ENCODE results near the gene SELENBP1.

SELENBP1 gene

DNA sequence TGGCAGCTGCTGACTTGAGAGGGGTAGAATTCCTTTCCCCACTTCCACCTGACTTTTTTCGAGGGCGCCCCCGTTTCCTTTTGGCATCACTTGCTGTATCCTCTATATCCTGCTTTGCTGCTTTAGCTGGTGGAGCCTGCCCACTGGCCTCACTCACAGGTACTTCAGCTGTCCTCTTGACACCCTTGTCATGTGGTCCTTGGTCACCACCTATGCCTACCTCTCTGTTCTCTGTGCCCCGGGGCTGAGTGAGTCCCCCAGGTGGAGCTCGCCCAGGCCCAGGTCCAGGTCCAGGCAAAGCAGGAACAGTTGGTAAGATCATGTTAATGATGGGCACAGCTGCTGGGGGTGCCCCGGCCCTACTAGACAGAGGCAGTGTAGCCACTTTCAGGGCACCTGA lies 29.9 kb downstream of the SELENBP1 start:
- Histone ChIP-seq H3K4me3 (no peak overlapping the region), H3K27ac (no peak overlapping the region)
- no peak for TF ChIP-seq CTCF (IDR thresholded peaks at IDR 0.05)
- DNase-seq (ENCODE audit: low spot score): no peak

DNA sequence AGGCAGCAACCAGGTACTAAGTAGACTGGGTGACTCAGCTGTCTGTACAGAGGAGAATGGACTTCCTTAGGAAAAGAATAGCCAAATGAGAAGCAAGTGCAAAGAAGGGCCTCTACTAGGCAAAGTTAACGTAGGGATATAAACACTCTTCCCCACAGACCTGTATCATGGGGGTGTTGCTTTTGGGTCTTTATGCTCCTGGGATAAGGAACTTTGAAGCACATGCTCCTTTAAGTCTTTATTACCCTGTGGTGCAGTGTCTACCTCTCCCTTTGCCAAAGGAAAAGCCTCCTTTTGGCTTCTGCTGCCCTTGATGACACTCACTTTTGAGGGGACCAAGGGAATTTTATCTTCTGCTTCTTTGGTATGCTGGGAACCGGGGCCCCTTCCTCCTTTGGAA lies 30.5 kb downstream of the SELENBP1 start:
- H3K4me3 ChIP-seq: no peak overlapping the region
- TF ChIP-seq CTCF (IDR thresholded peaks at IDR 0.05): no peak
- H3K27ac ChIP-seq: no peak overlapping the region
- no peak for DNase-seq (ENCODE audit: low spot score)

DNA sequence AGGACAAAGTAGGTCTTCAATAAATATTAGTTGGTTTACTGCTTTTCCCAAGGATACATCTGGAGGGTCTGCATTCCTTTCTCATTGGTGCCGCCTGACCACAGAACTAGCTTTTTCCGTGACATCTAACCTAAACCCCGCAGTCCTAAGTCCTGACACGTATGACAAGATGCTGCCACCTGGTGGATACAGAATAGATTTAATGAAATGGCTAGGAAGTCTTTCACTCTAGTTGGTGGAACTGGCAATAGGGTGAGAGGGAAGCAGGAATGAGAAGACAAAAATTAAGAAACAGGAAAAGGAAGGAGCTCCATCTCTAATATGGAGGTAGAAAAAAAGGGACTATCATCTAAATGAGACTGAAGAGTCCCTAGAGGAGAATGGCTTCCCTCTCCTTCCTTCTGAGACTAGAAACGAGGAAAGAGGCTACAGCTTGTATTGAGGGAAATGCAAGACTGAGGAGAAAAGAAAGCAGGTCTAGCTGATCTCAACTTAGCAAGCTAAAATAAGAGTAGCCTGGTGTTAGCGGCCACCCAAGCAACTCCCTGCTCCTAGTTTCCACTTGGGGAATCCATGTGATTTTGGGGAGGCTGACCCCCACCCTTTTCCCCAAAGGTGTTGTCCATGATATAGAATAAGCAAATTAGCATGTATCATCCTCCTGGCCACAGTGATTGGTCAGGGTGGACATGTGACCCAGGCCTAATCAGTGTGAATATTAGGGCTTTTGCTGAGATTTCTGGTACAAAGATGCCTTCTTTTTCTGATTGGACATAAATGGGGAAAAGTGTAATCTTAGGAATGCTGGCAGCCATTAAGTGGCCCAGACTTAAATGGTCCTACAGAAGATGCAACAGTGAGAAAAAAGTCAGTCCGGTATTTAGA lies 31.4 kb downstream of the SELENBP1 start:
- DNase-seq (ENCODE audit: low spot score): no peak
- Histone ChIP-seq H3K27ac (peak overlapping the region in 1 of 2 donors; percentile 19), H3K4me3 (no peak overlapping the region)
- TF ChIP-seq CTCF (IDR thresholded peaks at IDR 0.05): peak; percentile 38

DNA sequence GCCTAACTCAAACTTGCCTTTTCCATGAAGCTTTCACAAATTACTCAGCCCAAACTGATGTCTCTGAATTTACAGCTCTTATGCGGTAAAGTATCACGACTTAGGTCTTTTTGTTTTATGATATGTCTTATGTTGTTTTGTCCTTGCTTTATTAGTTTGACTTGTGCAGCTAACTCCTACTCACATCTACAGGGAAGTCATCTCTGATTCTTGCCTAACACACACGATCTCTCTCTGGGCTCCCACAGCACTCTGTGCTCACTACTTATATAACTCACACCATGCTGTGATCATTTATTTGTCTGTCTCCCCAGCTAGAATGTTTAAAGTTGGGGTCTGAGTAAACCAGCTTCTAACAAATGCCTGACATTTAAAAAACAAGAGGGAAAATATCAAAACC lies 35.9 kb downstream of the SELENBP1 start:
- no peak for DNase-seq (ENCODE audit: low spot score)
- H3K27ac ChIP-seq: no peak overlapping the region
- no peak for TF ChIP-seq CTCF (IDR thresholded peaks at IDR 0.05)
- H3K4me3 ChIP-seq: no peak overlapping the region

- H3K4me3 ChIP-seq: no peak overlapping the region
- DNase-seq (ENCODE audit: low spot score): no peak
- no peak overlapping the region for H3K27ac ChIP-seq
- no peak for TF ChIP-seq CTCF (IDR thresholded peaks at IDR 0.05)
Measured at GRCh38 chr1:151334822-151335221, 37.7 kb downstream of the SELENBP1 start.

GRCh38 chr1:151327903-151328674 lies 44.4 kb downstream of the SELENBP1 start:
- DNase-seq (ENCODE audit: low spot score): no peak
- Histone ChIP-seq H3K27ac (peak overlapping the region; percentile 62 to 98), H3K4me3 (peak overlapping the region; percentile 97)
- TF ChIP-seq CTCF (IDR thresholded peaks at IDR 0.05): no peak

Measured in coronary artery (tissue), 2 donors.